Measurements from ENCODE around the gene ITSN2.
"Not testable (repeated sequence)": the region's sequence is repeated elsewhere in the genome, so short reads cannot be mapped to it uniquely, and the experiment has no call there.

DNA sequence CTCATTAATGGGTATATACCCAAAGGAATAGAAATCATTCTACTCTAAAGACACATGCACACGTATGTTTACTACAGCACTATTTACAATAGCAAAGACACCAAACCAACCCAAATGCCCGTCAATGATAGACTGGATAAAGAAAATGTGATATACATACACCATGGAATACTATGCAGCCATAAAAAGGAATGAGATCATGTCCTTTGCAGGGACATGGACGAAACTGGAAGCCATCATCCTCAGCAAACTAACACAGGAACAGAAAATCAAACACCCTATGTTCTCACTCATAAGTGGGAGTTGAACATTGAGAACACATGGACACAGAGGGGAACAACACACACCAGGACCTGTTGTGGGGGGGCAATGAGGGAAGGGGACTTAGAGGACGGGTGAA is 3.2 kb downstream of the ITSN2 start:
- TF ChIP-seq, protein P1, sequence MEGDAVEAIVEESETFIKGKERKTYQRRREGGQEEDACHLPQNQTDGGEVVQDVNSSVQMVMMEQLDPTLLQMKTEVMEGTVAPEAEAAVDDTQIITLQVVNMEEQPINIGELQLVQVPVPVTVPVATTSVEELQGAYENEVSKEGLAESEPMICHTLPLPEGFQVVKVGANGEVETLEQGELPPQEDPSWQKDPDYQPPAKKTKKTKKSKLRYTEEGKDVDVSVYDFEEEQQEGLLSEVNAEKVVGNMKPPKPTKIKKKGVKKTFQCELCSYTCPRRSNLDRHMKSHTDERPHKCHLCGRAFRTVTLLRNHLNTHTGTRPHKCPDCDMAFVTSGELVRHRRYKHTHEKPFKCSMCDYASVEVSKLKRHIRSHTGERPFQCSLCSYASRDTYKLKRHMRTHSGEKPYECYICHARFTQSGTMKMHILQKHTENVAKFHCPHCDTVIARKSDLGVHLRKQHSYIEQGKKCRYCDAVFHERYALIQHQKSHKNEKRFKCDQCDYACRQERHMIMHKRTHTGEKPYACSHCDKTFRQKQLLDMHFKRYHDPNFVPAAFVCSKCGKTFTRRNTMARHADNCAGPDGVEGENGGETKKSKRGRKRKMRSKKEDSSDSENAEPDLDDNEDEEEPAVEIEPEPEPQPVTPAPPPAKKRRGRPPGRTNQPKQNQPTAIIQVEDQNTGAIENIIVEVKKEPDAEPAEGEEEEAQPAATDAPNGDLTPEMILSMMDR (IDR thresholded peaks at IDR 0.05; ENCODE audit: low read depth, low read length), result not testable (repeated sequence)
- not testable (repeated sequence) for TF ChIP-seq POLR2A (IDR thresholded peaks at IDR 0.05; ENCODE audit: extremely low read depth, insufficient read length)
- TF ChIP-seq, protein P2, sequence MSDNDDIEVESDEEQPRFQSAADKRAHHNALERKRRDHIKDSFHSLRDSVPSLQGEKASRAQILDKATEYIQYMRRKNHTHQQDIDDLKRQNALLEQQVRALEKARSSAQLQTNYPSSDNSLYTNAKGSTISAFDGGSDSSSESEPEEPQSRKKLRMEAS (IDR thresholded peaks at IDR 0.05; ENCODE audit: low read depth, low read length), result not testable (repeated sequence)

All from NB4 (cell line).